K562 (cell line): ENCODE measurements around the gene TSR3. TPM values are rescaled to one million over a fixed set of nuclear protein-coding genes. Genes with fewer than 3 reads are reported as not detected.

Source experiments
- ATAC-seq: fragments of 200-7000 bp; cut with Tn5 transposase; 3 replicates; pipeline ENCODE4 v1.9.1; 2020; ENCODE audit warnings: moderate library complexity
- BruUV-seq: library from RNA; stranded (reverse); fragments of 400-500 nt; replicated peaks from 2 replicates; lab custom pipeline; 2021; lab: Mats Ljungman, UMichigan
- CTCF ChIA-PET: fragments of 300-600 bp; formaldehyde crosslinking; extraction: SDS; loops from one replicate; lab custom pipeline; 2021; ENCODE audit warnings: low intra/inter-chr PET ratio; lab: Yijun Ruan, JAX
- POLR2A ChIA-PET: fragments of 300-600, 350-650 bp; sonication (Branson Sonifier 250); formaldehyde crosslinking; extraction: SDS; loops from one replicate; lab custom pipeline; 2021; ENCODE audit warnings: antibody characterized with exemption, inconsistent platforms; lab: Yijun Ruan, JAX
- DNase-seq, 4 experiments: peaks; one replicate each; pipeline versions ENCODE4 v3.0.0 to v3.0.0-alpha.2; 2011 to 2018; ENCODE audit warnings: low spot score in 3 of 4, mixed read lengths in 3 of 4; ENCODE audit errors: extremely low read depth in 1 of 4
- FAIRE-seq: peaks from 2 replicates; lab custom pipeline; 2011; peaks lifted over from hg19 to GRCh38; lab: Jason Lieb, UNC
- H2AFZ ChIP-seq: 2 replicates; pipeline ENCODE4 v1.6.0; 2011; ENCODE audit warnings: low read depth, low read length, control low read depth, inconsistent platforms
- H3K27ac ChIP-seq: fragments of 200-600 bp; 3 replicates; pipeline ENCODE4 v1.8.0; 2011; ENCODE audit warnings: low read depth, mild to moderate bottlenecking, control low read depth, inconsistent platforms, low read length, moderate library complexity, mixed read lengths; ENCODE audit errors: extremely low read depth
- H3K27me3 ChIP-seq, 2 experiments: fragments of 300-600 bp in 1 of 2; 2 replicates in 1 of 2; 3 replicates in 1 of 2; pipeline versions ENCODE4 v1.6.0 to v1.8.0; 2011; ENCODE audit warnings: inconsistent platforms in 2 of 2, low read length in 2 of 2, mild to moderate bottlenecking in 1 of 2, mixed read lengths in 1 of 2, moderate library complexity in 1 of 2; ENCODE audit not compliant: control insufficient read depth in 2 of 2, insufficient read depth in 2 of 2
- H3K36me3 ChIP-seq: fragments of 300-600 bp; 3 replicates; pipeline ENCODE4 v1.8.0; 2011; ENCODE audit warnings: mild to moderate bottlenecking, low read length, inconsistent platforms; ENCODE audit not compliant: control insufficient read depth, insufficient read depth
- H3K4me1 ChIP-seq, 2 experiments: fragments of 200-600 bp in 1 of 2; replicated peaks in 1 of 2; 2 replicates in 1 of 2; 3 replicates in 1 of 2; pipeline versions ENCODE4 v1.5.1 to v1.8.0; 2011; ENCODE audit warnings: inconsistent platforms in 2 of 2, low read length in 2 of 2, mild to moderate bottlenecking in 1 of 2, mixed read lengths in 1 of 2, moderate library complexity in 1 of 2; ENCODE audit not compliant: control insufficient read depth in 2 of 2, insufficient read depth in 2 of 2
- H3K4me2 ChIP-seq: 2 replicates; pipeline ENCODE4 v1.6.1; 2011; ENCODE audit warnings: low read length, control low read depth, inconsistent platforms, mixed read lengths; ENCODE audit not compliant: insufficient read depth
- H3K4me3 ChIP-seq: fragments of 200-600 bp; sonication (generic), shearing (Covaris generic); 2 replicates; pipeline ENCODE4 v1.5.1; 2016; ENCODE audit warnings: control low read depth, inconsistent platforms
- H3K79me2 ChIP-seq: fragments of 200-600 bp; 3 replicates; pipeline ENCODE4 v1.8.0; 2011; ENCODE audit warnings: low read length, inconsistent platforms; ENCODE audit not compliant: control insufficient read depth, insufficient read depth
- H3K9ac ChIP-seq, 2 experiments: 2 replicates each; pipeline versions ENCODE4 v1.6.0 to v1.6.1; 2011; ENCODE audit warnings: low read depth in 2 of 2, low read length in 2 of 2, control low read depth in 1 of 2, inconsistent platforms in 1 of 2, mild to moderate bottlenecking in 1 of 2, mixed read lengths in 1 of 2; ENCODE audit not compliant: insufficient read depth in 1 of 2
- H3K9me1 ChIP-seq: one replicate; pipeline ENCODE4 v1.6.0; 2011; ENCODE audit warnings: inconsistent platforms, mild to moderate bottlenecking, low read length, moderate library complexity; ENCODE audit not compliant: control insufficient read depth, insufficient read depth
- H3K9me3 ChIP-seq: replicated peaks from 2 replicates; pipeline ENCODE4 v1.5.1; 2011; ENCODE audit warnings: low read depth, low read length, inconsistent platforms; ENCODE audit not compliant: control insufficient read depth, insufficient read depth
- H4K20me1 ChIP-seq: replicated peaks from 2 replicates; pipeline ENCODE4 v1.6.1; 2011; ENCODE audit warnings: low read length, inconsistent platforms, mixed read lengths; ENCODE audit not compliant: control insufficient read depth, insufficient read depth
- ATF7 ChIP-seq: fragments of 450-650 bp; IDR thresholded peaks from 2 replicates; pipeline ENCODE4 v1.7.1; 2014; ENCODE audit warnings: mild to moderate bottlenecking, moderate library complexity
- BCOR ChIP-seq: fragments of 450-650 bp; IDR thresholded peaks from 2 replicates; pipeline ENCODE4 v1.6.1; 2016
- ZNF134 ChIP-seq: fragments of 250-450 bp; sonication (Bioruptor Pico); conservative IDR thresholded peaks from 2 replicates; pipeline ENCODE4 v1.4.0; 2020
- ZNF217 ChIP-seq: sonication (generic); formaldehyde crosslinking; IDR thresholded peaks from 2 replicates; pipeline ENCODE4 v1.8.0; 2022; ENCODE audit warnings: mild to moderate bottlenecking, missing genetic modification reagents
- WGBS: fragments of 100-300 bp; shearing (Covaris generic); methylation state at CpG from one replicate; pipeline ENCODE4 v1.1.6; 2016; ENCODE audit warnings: low coverage, mixed read lengths; ENCODE audit not compliant: insufficient coverage; ENCODE audit errors: missing lambda C conversion rate; 5-methylcytosine and 5-hydroxymethylcytosine counted together
- in situ Hi-C: fragments of 300-500 bp; cut with MboI; formaldehyde crosslinking; loops from 4 replicates; pipeline ENCODE4 v1.15.0; 2018; ENCODE audit warnings: inconsistent platforms, mixed read lengths
- intact Hi-C: fragments of 100-400 bp; cut with micrococcal nuclease; formaldehyde crosslinking; loops from 2 replicates; pipeline ENCODE4 v1.14.2; 2022
- polyA plus RNA-seq, 8 experiments: library from polyadenylated mRNA; depleted of rRNA in 4 of 8; stranded (reverse) in 5 of 8; unstranded in 3 of 8; fragments of >200 nt; fragmentation: Nextera tagmentation in 2 of 8; fragmentation: Illumina TruSeq in 1 of 8; extraction: Ambion mirVana in 2 of 8; extraction: Trizol in 1 of 8; gene quantifications; 2 replicates each; pipeline versions ENCODE4 v1.2.1 to v1.2.3, GENCODE V29; 2011 to 2014; ENCODE audit warnings: inconsistent platforms in 1 of 8, missing spikeins in 1 of 8
- total RNA-seq, 7 experiments: library from RNA; depleted of rRNA in 6 of 7; stranded (reverse); fragments of >200 nt in 6 of 7; fragmentation: Illumina TruSeq in 2 of 7; extraction: Trizol in 2 of 7; gene quantifications; 2 replicates each; pipeline versions ENCODE4 v1.2.1 to v1.2.3, GENCODE V29; 2011 to 2021; ENCODE audit warnings: low replicate concordance in 1 of 7
- TF ChIP-seq, protein P1 (sequence below): IDR thresholded peaks from 3 replicates; pipeline ENCODE4 v1.6.1; 2011; ENCODE audit warnings: borderline replicate concordance, mild to moderate bottlenecking, moderate library complexity; ENCODE audit not compliant: insufficient read length; ENCODE audit errors: extremely low read depth

The TSR3 gene
- total and polyA plus RNA-seq, 9 of the 15 experiments (the other 6 are each of a cell fraction or from before 2014, with no cell fraction given): 1.5 to 74.8 (median 16.5) TPM

- peak; percentile 47; the same call in 1 of the 2 replicates for TF ChIP-seq ATF7
- TF ChIP-seq, protein P1, sequence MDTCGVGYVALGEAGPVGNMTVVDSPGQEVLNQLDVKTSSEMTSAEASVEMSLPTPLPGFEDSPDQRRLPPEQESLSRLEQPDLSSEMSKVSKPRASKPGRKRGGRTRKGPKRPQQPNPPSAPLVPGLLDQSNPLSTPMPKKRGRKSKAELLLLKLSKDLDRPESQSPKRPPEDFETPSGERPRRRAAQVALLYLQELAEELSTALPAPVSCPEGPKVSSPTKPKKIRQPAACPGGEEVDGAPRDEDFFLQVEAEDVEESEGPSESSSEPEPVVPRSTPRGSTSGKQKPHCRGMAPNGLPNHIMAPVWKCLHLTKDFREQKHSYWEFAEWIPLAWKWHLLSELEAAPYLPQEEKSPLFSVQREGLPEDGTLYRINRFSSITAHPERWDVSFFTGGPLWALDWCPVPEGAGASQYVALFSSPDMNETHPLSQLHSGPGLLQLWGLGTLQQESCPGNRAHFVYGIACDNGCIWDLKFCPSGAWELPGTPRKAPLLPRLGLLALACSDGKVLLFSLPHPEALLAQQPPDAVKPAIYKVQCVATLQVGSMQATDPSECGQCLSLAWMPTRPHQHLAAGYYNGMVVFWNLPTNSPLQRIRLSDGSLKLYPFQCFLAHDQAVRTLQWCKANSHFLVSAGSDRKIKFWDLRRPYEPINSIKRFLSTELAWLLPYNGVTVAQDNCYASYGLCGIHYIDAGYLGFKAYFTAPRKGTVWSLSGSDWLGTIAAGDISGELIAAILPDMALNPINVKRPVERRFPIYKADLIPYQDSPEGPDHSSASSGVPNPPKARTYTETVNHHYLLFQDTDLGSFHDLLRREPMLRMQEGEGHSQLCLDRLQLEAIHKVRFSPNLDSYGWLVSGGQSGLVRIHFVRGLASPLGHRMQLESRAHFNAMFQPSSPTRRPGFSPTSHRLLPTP: no peak
Measured at GRCh38 chr16:1342526-1343427, 8.9 kb downstream of the TSR3 start (continued).

- H3K27me3 ChIP-seq: no peaks in the 10 kb centered on the region
- intact Hi-C loops: loop anchor here (10.0 kb wide), 1 partner anchor 47 kb away; no protein-coding TSS in a partner anchor
- 29% methylated on average over 26 of the region's 39 CpGs for WGBS
- H3K9me3 ChIP-seq: no peaks in the 10 kb centered on the region
- no peaks in the 10 kb centered on the region for H3K36me3 ChIP-seq
- peak overlapping the region in 1 of 2 experiments; percentile 23; a peak in 2 of 4 replicates for H3K9ac ChIP-seq
- H3K79me2 ChIP-seq: no peaks in the 10 kb centered on the region
- in situ Hi-C loops: no loop called here
- ATAC-seq (no peak), DNase-seq (no peak), FAIRE-seq (no peak)
- CTCF ChIA-PET: no interaction called here
- no peaks in the 10 kb centered on the region for H3K9me1 ChIP-seq
- H3K4me1 ChIP-seq: peaks cover 6 to 91% of the 10 kb centered on the region in 2 experiments
- no peak overlapping the region for H3K4me3 ChIP-seq
- H4K20me1 ChIP-seq: peaks cover 14% of the 10 kb centered on the region
- no peak overlapping the region for H2AFZ ChIP-seq
- no peak overlapping the region for H3K4me2 ChIP-seq
- no TSS peak for BruUV-seq
- POLR2A ChIA-PET: interaction anchor here (1.0 to 3.0 kb wide), 2 partner anchors 37 kb away, joined by 3 to 21 read pairs; no protein-coding TSS in a partner anchor
- TF ChIP-seq ZNF134 (CRISPR knock-in tag) (0 out of 2 replicates have a peak, but pooled peaks have one; percentile 23), ZNF217 (no peak), BCOR (0 out of 2 replicates have a peak, but pooled peaks have one; percentile 19)
- H3K27ac ChIP-seq: no peak overlapping the region
Measured at GRCh38 chr16:1341495-1342420, 9.9 kb downstream of the TSR3 start.
